ENCODE results near the gene ATP4B.

GRCh38 chr13:113670541-113670940, 12.5 kb upstream of the ATP4B start:
- TF ChIP-seq, protein P1, sequence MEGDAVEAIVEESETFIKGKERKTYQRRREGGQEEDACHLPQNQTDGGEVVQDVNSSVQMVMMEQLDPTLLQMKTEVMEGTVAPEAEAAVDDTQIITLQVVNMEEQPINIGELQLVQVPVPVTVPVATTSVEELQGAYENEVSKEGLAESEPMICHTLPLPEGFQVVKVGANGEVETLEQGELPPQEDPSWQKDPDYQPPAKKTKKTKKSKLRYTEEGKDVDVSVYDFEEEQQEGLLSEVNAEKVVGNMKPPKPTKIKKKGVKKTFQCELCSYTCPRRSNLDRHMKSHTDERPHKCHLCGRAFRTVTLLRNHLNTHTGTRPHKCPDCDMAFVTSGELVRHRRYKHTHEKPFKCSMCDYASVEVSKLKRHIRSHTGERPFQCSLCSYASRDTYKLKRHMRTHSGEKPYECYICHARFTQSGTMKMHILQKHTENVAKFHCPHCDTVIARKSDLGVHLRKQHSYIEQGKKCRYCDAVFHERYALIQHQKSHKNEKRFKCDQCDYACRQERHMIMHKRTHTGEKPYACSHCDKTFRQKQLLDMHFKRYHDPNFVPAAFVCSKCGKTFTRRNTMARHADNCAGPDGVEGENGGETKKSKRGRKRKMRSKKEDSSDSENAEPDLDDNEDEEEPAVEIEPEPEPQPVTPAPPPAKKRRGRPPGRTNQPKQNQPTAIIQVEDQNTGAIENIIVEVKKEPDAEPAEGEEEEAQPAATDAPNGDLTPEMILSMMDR (IDR thresholded peaks at IDR 0.05) = no peak
- no peak for TF ChIP-seq EZH2 (IDR thresholded peaks at IDR 0.05)
- TF ChIP-seq EZH2phosphoT487 (IDR thresholded peaks at IDR 0.05) = no peak
